KMS-11 (cell line): Measurements from ENCODE around the gene OR4K13.

Experiments used
- H2AFZ ChIP-seq: fragments of 200-600 bp; sonication (generic); 2 replicates; pipeline ENCODE4 v1.6.1; 2016; ENCODE audit warnings: antibody characterized with exemption, mixed run types, low read depth
- H3K27ac ChIP-seq: fragments of 200-600 bp; sonication (generic); 2 replicates; pipeline ENCODE4 v1.6.1; 2016; ENCODE audit warnings: mild to moderate bottlenecking, mixed run types
- H3K27me3 ChIP-seq: fragments of 200-600 bp; sonication (generic); 2 replicates; pipeline ENCODE4 v1.6.1; 2017; ENCODE audit warnings: mild to moderate bottlenecking, low read depth, mixed run types, moderate library complexity; ENCODE audit not compliant: insufficient read depth
- H3K36me3 ChIP-seq: fragments of 200-600 bp; sonication (generic); 2 replicates; pipeline ENCODE4 v1.6.1; 2017; ENCODE audit warnings: mild to moderate bottlenecking, mixed run types; ENCODE audit not compliant: insufficient read depth
- H3K4me1 ChIP-seq: fragments of 200-600 bp; sonication (generic); 2 replicates; pipeline ENCODE4 v1.6.1; 2016; ENCODE audit warnings: mild to moderate bottlenecking, low read depth, mixed run types; ENCODE audit not compliant: poor library complexity, severe bottlenecking
- H3K4me2 ChIP-seq: fragments of 200-600 bp; sonication (generic); 2 replicates; pipeline ENCODE4 v1.7.0; 2016; ENCODE audit warnings: mild to moderate bottlenecking, mixed run types
- H3K4me3 ChIP-seq: fragments of 200-600 bp; sonication (generic); IDR thresholded peaks from 2 replicates; pipeline ENCODE4 v1.6.1; 2017; ENCODE audit warnings: low read depth, low read length, mixed read lengths; ENCODE audit not compliant: insufficient read depth
- H3K79me2 ChIP-seq: fragments of 200-600 bp; sonication (generic); 2 replicates; pipeline ENCODE4 v1.6.1; 2016; ENCODE audit warnings: low read depth, mixed run types; ENCODE audit not compliant: insufficient read depth
- H3K9ac ChIP-seq: fragments of 200-600 bp; sonication (generic); 2 replicates; pipeline ENCODE4 v1.6.1; 2016; ENCODE audit warnings: mild to moderate bottlenecking, mixed run types
- H4K20me1 ChIP-seq: fragments of 200-600 bp; sonication (generic); 2 replicates; pipeline ENCODE4 v1.6.1; 2016; ENCODE audit warnings: mild to moderate bottlenecking, mixed run types; ENCODE audit not compliant: insufficient read depth
- TF ChIP-seq, protein P1 (sequence below): fragments of 200-600 bp; sonication (generic); conservative IDR thresholded peaks from 2 replicates; pipeline ENCODE4 v1.6.1; 2017; ENCODE audit warnings: low read depth, mild to moderate bottlenecking, antibody characterized with exemption, low read length, moderate library complexity, mixed read lengths

The OR4K13 gene

DNA sequence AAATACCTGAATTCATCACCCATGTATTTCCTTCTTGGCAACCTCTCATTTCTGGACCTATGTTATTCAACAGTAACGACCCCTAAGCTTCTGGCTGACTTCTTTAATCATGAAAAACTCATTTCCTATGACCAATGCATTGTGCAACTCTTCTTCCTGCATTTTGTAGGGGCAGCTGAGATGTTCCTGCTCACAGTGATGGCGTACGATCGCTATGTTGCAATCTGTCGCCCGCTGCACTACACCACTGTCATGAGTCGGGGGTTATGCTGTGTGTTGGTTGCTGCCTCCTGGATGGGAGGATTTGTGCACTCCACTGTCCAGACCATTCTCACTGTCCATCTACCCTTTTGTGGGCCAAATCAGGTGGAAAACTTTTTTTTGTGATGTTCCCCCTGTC is 33.5 kb downstream of the OR4K13 start:
- TF ChIP-seq, protein P1, sequence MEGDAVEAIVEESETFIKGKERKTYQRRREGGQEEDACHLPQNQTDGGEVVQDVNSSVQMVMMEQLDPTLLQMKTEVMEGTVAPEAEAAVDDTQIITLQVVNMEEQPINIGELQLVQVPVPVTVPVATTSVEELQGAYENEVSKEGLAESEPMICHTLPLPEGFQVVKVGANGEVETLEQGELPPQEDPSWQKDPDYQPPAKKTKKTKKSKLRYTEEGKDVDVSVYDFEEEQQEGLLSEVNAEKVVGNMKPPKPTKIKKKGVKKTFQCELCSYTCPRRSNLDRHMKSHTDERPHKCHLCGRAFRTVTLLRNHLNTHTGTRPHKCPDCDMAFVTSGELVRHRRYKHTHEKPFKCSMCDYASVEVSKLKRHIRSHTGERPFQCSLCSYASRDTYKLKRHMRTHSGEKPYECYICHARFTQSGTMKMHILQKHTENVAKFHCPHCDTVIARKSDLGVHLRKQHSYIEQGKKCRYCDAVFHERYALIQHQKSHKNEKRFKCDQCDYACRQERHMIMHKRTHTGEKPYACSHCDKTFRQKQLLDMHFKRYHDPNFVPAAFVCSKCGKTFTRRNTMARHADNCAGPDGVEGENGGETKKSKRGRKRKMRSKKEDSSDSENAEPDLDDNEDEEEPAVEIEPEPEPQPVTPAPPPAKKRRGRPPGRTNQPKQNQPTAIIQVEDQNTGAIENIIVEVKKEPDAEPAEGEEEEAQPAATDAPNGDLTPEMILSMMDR: no peak
- H3K27ac ChIP-seq: no peak overlapping the region
- H3K4me1 ChIP-seq: no peaks in the 10 kb centered on the region
- no peak overlapping the region for H3K4me2 ChIP-seq
- H3K27me3 ChIP-seq: no peaks in the 10 kb centered on the region
- no peak overlapping the region for H2AFZ ChIP-seq
- H3K4me3 ChIP-seq: no peak overlapping the region
- H3K79me2 ChIP-seq: no peaks in the 10 kb centered on the region
- no peaks in the 10 kb centered on the region for H3K36me3 ChIP-seq
- H4K20me1 ChIP-seq: no peaks in the 10 kb centered on the region
- no peak overlapping the region for H3K9ac ChIP-seq

DNA sequence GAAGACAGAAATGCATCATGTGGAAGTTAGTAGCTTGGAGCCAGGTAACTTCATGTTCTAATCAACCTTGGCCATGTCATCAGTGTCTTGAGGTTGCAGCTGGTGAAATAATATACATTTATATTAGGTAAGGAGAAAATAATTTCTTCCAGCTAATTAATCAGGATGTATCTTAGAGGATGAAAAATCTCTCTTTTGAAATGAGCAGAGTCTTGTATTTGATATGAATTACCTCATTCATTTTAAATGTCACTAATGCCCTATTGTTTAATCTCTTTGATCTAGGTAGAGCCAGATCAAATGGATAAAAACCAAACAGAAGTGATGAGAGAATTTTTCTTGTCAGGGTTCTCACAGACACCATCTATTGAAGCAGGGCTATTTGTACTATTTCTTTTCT is 34.0 kb downstream of the OR4K13 start, which contains the start of gene OR4Q2:
OR4Q2 (plus strand) TSS at position 301 of the 400 bp plus-strand sequence.
- no peak within 1 kb of the TSS for H2AFZ ChIP-seq
- H3K9ac ChIP-seq: no peak within 1 kb of the TSS
- no peak within 1 kb of the TSS for H3K27ac ChIP-seq
- no peaks in the 10 kb centered on the region for H3K79me2 ChIP-seq
- H3K4me3 ChIP-seq: no peak within 1 kb of the TSS
- H3K36me3 ChIP-seq: no peaks in the 10 kb centered on the region
- H3K4me1 ChIP-seq: no peaks in the 10 kb centered on the region
- TF ChIP-seq, protein P1: no peak
- no peaks in the 10 kb centered on the region for H3K27me3 ChIP-seq
- no peaks in the 10 kb centered on the region for H4K20me1 ChIP-seq
- no peak within 1 kb of the TSS for H3K4me2 ChIP-seq

DNA sequence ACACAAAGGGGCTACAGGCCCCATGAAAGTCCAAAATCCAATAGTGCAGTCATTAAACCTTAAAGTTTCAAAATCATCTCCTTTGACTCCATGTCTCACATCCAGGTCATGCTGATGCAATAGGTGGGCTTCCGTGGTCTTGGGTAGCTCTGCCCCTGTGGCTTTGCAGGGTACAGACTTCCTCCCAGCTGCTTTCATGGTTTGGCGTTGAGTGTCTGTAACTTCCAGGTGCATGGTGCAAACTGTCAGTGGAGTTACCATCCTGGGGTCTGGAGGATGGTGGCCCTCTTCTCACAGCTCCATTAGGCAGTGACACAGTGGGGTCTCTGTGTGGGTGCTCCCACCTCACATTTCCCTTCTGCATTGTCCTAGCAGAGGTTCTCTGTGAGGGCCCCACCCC is 42.4 kb downstream of the OR4K13 start:
- Histone ChIP-seq H3K27ac (no peak overlapping the region), H3K36me3 (no peaks in the 10 kb centered on the region), H3K27me3 (no peaks in the 10 kb centered on the region), H3K79me2 (no peaks in the 10 kb centered on the region), H2AFZ (no peak overlapping the region), H3K4me2 (no peak overlapping the region), H4K20me1 (no peaks in the 10 kb centered on the region), H3K4me1 (no peaks in the 10 kb centered on the region), H3K9ac (no peak overlapping the region), H3K4me3 (no peak overlapping the region)
- TF ChIP-seq, protein P1: no peak
